K562 (cell line): Measurements from ENCODE around the gene JUN. TPM values are rescaled to one million over a fixed set of nuclear protein-coding genes. Genes with fewer than 3 reads are reported as not detected.

Experiments used
- ATF1 ChIP-seq, 2 experiments: fragments of 450-650 bp in 1 of 2; IDR thresholded peaks; 2 replicates each; pipeline ENCODE4 v1.6.1; 2016; ENCODE audit warnings: missing compliant biosample characterization in 1 of 2, missing genetic modification characterization in 1 of 2
- ATF3 ChIP-seq, 2 experiments: fragments of 450-650 bp in 1 of 2; sonication (generic) in 1 of 2; formaldehyde crosslinking in 1 of 2; IDR thresholded peaks in 1 of 2; conservative IDR thresholded peaks in 1 of 2; 2 replicates each; pipeline versions ENCODE4 v1.6.1 to v1.8.1; 2016 to 2023; ENCODE audit warnings: mild to moderate bottlenecking in 2 of 2, moderate library complexity in 2 of 2, inconsistent platforms in 1 of 2, missing genetic modification reagents in 1 of 2
- BCOR ChIP-seq: fragments of 450-650 bp; IDR thresholded peaks from 2 replicates; pipeline ENCODE4 v1.6.1; 2016
- CCNT2 ChIP-seq: IDR thresholded peaks from 2 replicates; pipeline ENCODE4 v1.6.1; 2011; ENCODE audit warnings: borderline replicate concordance, low read depth, mild to moderate bottlenecking, moderate library complexity, mixed read lengths, low read length; ENCODE audit not compliant: insufficient read length; ENCODE audit errors: extremely low read depth
- E2F1 ChIP-seq: sonication (generic); formaldehyde crosslinking; IDR thresholded peaks from 2 replicates; pipeline ENCODE4 v1.8.1; 2023; ENCODE audit warnings: mild to moderate bottlenecking, missing genetic modification reagents, moderate library complexity
- HLTF ChIP-seq: fragments of 450-650 bp; IDR thresholded peaks from 2 replicates; pipeline ENCODE4 v1.6.1; 2016
- MLLT1 ChIP-seq, 2 experiments: fragments of 450-650 bp; IDR thresholded peaks; 2 replicates each; pipeline ENCODE4 v1.6.1; 2016
- THRAP3 ChIP-seq: fragments of 450-650 bp; IDR thresholded peaks from 2 replicates; pipeline ENCODE4 v1.6.1; 2016; ENCODE audit warnings: mild to moderate bottlenecking, inconsistent platforms, borderline replicate concordance
- ZNF24 ChIP-seq: fragments of 450-650 bp; IDR thresholded peaks from 2 replicates; pipeline ENCODE4 v1.6.1; 2016
- polyA plus RNA-seq, 8 experiments: library from polyadenylated mRNA; depleted of rRNA in 4 of 8; stranded (reverse) in 5 of 8; unstranded in 3 of 8; fragments of >200 nt; fragmentation: Nextera tagmentation in 2 of 8; fragmentation: Illumina TruSeq in 1 of 8; extraction: Ambion mirVana in 2 of 8; extraction: Trizol in 1 of 8; gene quantifications; 2 replicates each; pipeline versions ENCODE4 v1.2.1 to v1.2.3, GENCODE V29; 2011 to 2014; ENCODE audit warnings: inconsistent platforms in 1 of 8, missing spikeins in 1 of 8
- total RNA-seq, 7 experiments: library from RNA; depleted of rRNA in 6 of 7; stranded (reverse); fragments of >200 nt in 6 of 7; fragmentation: Illumina TruSeq in 2 of 7; extraction: Trizol in 2 of 7; gene quantifications; 2 replicates each; pipeline versions ENCODE4 v1.2.1 to v1.2.3, GENCODE V29; 2011 to 2021; ENCODE audit warnings: low replicate concordance in 1 of 7
- TF ChIP-seq, protein P1 (sequence below): sonication (generic); formaldehyde crosslinking; IDR thresholded peaks from 2 replicates; pipeline ENCODE4 v1.8.1; 2023; ENCODE audit warnings: mild to moderate bottlenecking, missing genetic modification reagents
- TF ChIP-seq, protein P2 (sequence below): fragments of 250-450 bp; sonication (Bioruptor Pico); IDR thresholded peaks from 2 replicates; pipeline ENCODE4 v1.8.0; 2022; ENCODE audit warnings: inconsistent platforms

Gene JUN
- total and polyA plus RNA-seq, 9 of the 15 experiments (the other 6 are each of a cell fraction or from before 2014, with no cell fraction given) = 0.32 to 23.4 (median 4.0) TPM

DNA sequence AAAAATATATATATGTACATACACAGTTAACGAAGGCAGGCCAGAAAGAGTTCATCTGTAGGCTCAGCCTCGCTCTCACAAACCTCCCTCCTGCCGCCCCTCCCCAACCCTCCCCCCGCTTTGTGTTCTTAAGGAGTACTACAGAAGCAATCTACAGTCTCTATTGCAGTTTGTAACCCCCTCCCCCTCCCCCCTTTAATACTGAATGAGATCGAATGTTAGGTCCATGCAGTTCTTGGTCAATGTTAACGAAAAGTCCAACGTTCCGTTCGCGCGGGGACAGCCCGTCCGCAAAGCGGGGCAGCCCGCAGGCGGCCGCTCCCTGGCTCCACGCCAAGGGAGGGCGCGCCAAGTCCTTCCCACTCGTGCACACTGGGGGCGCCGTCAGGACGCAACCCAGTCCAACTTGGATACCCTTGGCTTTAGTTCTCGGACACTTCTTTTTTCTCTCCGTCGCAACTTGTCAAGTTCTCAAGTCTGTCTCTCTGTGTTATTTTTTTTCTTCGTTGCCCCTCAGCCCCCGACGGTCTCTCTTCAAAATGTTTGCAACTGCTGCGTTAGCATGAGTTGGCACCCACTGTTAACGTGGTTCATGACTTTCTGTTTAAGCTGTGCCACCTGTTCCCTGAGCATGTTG lies 2.2 kb downstream of the JUN start (continued):
- no peak for TF ChIP-seq ATF3 (IDR thresholded peaks at IDR 0.05)
- TF ChIP-seq ATF3 (CRISPR knock-in tag; conservative IDR thresholded peaks at IDR 0.05) = peak; percentile 53; the same call in 1 of the 2 replicates
- TF ChIP-seq, protein P1, sequence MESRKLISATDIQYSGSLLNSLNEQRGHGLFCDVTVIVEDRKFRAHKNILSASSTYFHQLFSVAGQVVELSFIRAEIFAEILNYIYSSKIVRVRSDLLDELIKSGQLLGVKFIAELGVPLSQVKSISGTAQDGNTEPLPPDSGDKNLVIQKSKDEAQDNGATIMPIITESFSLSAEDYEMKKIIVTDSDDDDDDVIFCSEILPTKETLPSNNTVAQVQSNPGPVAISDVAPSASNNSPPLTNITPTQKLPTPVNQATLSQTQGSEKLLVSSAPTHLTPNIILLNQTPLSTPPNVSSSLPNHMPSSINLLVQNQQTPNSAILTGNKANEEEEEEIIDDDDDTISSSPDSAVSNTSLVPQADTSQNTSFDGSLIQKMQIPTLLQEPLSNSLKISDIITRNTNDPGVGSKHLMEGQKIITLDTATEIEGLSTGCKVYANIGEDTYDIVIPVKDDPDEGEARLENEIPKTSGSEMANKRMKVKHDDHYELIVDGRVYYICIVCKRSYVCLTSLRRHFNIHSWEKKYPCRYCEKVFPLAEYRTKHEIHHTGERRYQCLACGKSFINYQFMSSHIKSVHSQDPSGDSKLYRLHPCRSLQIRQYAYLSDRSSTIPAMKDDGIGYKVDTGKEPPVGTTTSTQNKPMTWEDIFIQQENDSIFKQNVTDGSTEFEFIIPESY (CRISPR knock-in tag) = no peak
- peak; percentile 55 to 68; a peak in 2 of 4 replicates for TF ChIP-seq MLLT1 (IDR thresholded peaks at IDR 0.05)
- TF ChIP-seq E2F1 = peak; percentile 24; the same call in 1 of the 2 replicates
- TF ChIP-seq CCNT2 = peak; percentile 71
- peak; percentile 42; the same call in 1 of the 2 replicates for TF ChIP-seq ZNF24
- TF ChIP-seq, protein P2, sequence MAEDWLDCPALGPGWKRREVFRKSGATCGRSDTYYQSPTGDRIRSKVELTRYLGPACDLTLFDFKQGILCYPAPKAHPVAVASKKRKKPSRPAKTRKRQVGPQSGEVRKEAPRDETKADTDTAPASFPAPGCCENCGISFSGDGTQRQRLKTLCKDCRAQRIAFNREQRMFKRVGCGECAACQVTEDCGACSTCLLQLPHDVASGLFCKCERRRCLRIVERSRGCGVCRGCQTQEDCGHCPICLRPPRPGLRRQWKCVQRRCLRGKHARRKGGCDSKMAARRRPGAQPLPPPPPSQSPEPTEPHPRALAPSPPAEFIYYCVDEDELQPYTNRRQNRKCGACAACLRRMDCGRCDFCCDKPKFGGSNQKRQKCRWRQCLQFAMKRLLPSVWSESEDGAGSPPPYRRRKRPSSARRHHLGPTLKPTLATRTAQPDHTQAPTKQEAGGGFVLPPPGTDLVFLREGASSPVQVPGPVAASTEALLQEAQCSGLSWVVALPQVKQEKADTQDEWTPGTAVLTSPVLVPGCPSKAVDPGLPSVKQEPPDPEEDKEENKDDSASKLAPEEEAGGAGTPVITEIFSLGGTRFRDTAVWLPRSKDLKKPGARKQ (CRISPR knock-in tag) = no peak
- peak; percentile 68; the same call in 1 of the 2 replicates for TF ChIP-seq BCOR
- 0 out of 2 replicates have a peak, but pooled peaks have one; percentile 12 for TF ChIP-seq HLTF
- TF ChIP-seq THRAP3 = peak; percentile 85; the same call in 1 of the 2 replicates
- no peak for TF ChIP-seq ATF1 (CRISPR knock-in tag; IDR thresholded peaks at IDR 0.05)
- TF ChIP-seq ATF1 (tag; IDR thresholded peaks at IDR 0.05) = peak; percentile 2; the same call in 1 of the 2 replicates
